ENCODE results near the gene LMNB1.

DNA sequence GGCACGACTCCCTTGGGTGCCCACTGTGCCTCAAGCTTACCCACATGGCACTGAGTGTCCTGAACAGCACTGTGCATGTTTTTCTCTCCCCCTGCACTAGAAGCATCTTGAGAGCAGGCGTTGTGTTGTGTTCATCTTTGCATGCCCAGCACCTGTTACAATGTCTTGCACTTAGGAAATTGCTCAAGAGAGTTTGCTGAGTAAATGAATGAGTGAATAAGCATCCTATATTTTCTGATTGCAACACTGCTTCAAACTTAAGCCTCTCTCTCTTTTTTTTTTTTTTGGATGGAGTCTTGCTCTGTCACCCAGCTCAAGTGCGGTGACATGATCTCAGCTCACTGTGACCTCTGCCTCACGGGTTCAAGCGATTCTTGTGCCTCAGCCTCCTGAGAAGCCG is 94.5 kb downstream of the LMNB1 start:
- TF ChIP-seq, protein P1, sequence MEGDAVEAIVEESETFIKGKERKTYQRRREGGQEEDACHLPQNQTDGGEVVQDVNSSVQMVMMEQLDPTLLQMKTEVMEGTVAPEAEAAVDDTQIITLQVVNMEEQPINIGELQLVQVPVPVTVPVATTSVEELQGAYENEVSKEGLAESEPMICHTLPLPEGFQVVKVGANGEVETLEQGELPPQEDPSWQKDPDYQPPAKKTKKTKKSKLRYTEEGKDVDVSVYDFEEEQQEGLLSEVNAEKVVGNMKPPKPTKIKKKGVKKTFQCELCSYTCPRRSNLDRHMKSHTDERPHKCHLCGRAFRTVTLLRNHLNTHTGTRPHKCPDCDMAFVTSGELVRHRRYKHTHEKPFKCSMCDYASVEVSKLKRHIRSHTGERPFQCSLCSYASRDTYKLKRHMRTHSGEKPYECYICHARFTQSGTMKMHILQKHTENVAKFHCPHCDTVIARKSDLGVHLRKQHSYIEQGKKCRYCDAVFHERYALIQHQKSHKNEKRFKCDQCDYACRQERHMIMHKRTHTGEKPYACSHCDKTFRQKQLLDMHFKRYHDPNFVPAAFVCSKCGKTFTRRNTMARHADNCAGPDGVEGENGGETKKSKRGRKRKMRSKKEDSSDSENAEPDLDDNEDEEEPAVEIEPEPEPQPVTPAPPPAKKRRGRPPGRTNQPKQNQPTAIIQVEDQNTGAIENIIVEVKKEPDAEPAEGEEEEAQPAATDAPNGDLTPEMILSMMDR (IDR thresholded peaks at IDR 0.05; ENCODE audit: low read length): no peak
- TF ChIP-seq EZH2 (IDR thresholded peaks at IDR 0.05; ENCODE audit: borderline replicate concordance, low read length): no peak

All from OCI-LY1 (cell line).